Hepatocyte (in vitro differentiated cells): ENCODE measurements around the gene PAQR5. TPM values are rescaled to one million over a fixed set of nuclear protein-coding genes. Genes with fewer than 3 reads are reported as not detected.

Experiments
- DNase-seq: peaks from one replicate; pipeline ENCODE4 v3.0.0-alpha.2; 2016; ENCODE audit warnings: low spot score
- H2AFZ ChIP-seq: fragments of 200-600 bp; sonication (generic); 2 replicates; pipeline ENCODE4 v1.6.0; 2016; ENCODE audit warnings: antibody characterized with exemption, mild to moderate bottlenecking
- H3K27ac ChIP-seq: fragments of 200-600 bp; sonication (generic); 2 replicates; pipeline ENCODE4 v1.5.1; 2016; ENCODE audit warnings: mild to moderate bottlenecking
- H3K27me3 ChIP-seq: fragments of 200-600 bp; sonication (generic); 2 replicates; pipeline ENCODE4 v1.6.1; 2016
- H3K36me3 ChIP-seq: fragments of 200-600 bp; sonication (generic); replicated peaks from 2 replicates; pipeline ENCODE4 v1.5.1; 2016; ENCODE audit warnings: low read depth; ENCODE audit not compliant: insufficient read depth
- H3K4me1 ChIP-seq: fragments of 200-600 bp; sonication (generic); 2 replicates; pipeline ENCODE4 v1.5.1; 2016; ENCODE audit warnings: mild to moderate bottlenecking, moderate library complexity; ENCODE audit not compliant: insufficient read depth
- H3K4me2 ChIP-seq: fragments of 200-600 bp; sonication (generic); 2 replicates; pipeline ENCODE4 v1.6.0; 2016
- H3K4me3 ChIP-seq: fragments of 200-600 bp; sonication (generic); 2 replicates; pipeline ENCODE4 v1.5.1; 2016; ENCODE audit warnings: mild to moderate bottlenecking
- H3K79me2 ChIP-seq: fragments of 200-600 bp; sonication (generic); 2 replicates; pipeline ENCODE4 v1.6.0; 2017; ENCODE audit warnings: mild to moderate bottlenecking
- H3K9me2 ChIP-seq: fragments of 200-600 bp; sonication (generic); replicated peaks from 2 replicates; pipeline ENCODE4 v1.6.0; 2017; ENCODE audit warnings: mild to moderate bottlenecking; ENCODE audit not compliant: insufficient read depth
- H3K9me3 ChIP-seq: fragments of 200-600 bp; sonication (generic); 2 replicates; pipeline ENCODE4 v1.5.1; 2016; ENCODE audit warnings: low read depth, mild to moderate bottlenecking
- H4K20me1 ChIP-seq: fragments of 200-600 bp; sonication (generic); 2 replicates; pipeline ENCODE4 v1.6.0; 2016; ENCODE audit warnings: mild to moderate bottlenecking; ENCODE audit not compliant: insufficient read depth, poor library complexity, severe bottlenecking
- EZH2 ChIP-seq: fragments of 200-600 bp; sonication (generic); IDR thresholded peaks from 2 replicates; pipeline ENCODE4 v1.6.1; 2016; ENCODE audit warnings: antibody characterized with exemption, mild to moderate bottlenecking, borderline replicate concordance
- EZH2phosphoT487 ChIP-seq: fragments of 200-600 bp; sonication (generic); IDR thresholded peaks from one replicate; pipeline ENCODE4 v1.6.1; 2018; ENCODE audit warnings: antibody characterized with exemption, mild to moderate bottlenecking, low read depth, moderate library complexity; ENCODE audit not compliant: unreplicated experiment, severe bottlenecking
- WGBS: methylation state at CpG from one replicate; pipeline ENCODE4 v1.1.6; 2016; ENCODE audit warnings: low lambda C conversion rate; ENCODE audit errors: missing lambda C conversion rate; 5-methylcytosine and 5-hydroxymethylcytosine counted together
- polyA plus RNA-seq: library from polyadenylated mRNA; unstranded; fragments of >200 nt; fragmentation: Nextera tagmentation; extraction: Ambion mirVana; gene quantifications from 2 replicates; pipeline ENCODE4 v1.2.1, GENCODE V29; 2016
- total RNA-seq: library from RNA; depleted of rRNA; stranded (reverse); fragments of >200 nt; gene quantifications from 2 replicates; pipeline ENCODE4 v1.2.3, GENCODE V29; 2014
- TF ChIP-seq, protein P1 (sequence below): fragments of 200-600 bp; sonication (generic); IDR thresholded peaks from 2 replicates; pipeline ENCODE4 v1.5.1; 2016; ENCODE audit warnings: antibody characterized with exemption, mild to moderate bottlenecking; ENCODE audit not compliant: poor library complexity

Gene PAQR5
- total and polyA plus RNA-seq, 2 experiments from 2014 or later = 2.1 to 2.8 TPM

DNA sequence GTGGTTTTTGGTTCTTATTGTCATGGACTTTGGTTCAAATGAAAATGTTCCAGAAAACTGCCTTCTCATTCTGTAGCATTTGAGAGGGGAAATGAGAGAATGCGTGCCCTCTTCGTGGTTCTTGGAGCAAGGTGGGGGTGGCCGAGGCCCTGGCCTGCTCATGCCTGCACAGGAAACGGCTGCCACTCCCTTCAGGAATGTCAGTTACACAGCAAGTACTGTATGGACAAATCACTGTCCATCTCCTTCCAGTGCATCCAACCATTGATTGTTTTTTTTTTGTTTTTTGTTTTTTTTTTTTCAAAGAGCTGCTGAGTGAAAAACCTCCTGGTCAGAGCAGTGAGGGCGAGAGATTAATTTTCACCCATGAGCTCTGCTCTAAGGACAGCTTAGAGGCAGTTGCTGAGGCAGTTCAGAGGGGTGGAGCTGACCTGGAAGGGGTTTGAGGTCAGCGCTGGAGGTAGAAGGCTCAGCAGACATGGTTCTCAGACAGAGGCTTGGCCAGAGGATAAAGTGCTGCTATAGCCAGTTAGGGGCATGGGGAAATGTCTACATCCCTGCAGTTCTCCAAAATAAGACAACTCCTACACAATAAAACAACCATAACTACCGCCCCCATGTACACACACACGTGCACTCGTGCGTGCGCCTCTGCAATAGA lies 95.2 kb downstream of the PAQR5 start:
- 84% methylated on average over 11 of the region's 11 CpGs for WGBS
- Histone ChIP-seq H2AFZ (no peak overlapping the region), H3K27me3 (no peaks in the 10 kb centered on the region), H3K36me3 (no peaks in the 10 kb centered on the region), H3K4me2 (peak overlapping the region; percentile 49), H4K20me1 (no peaks in the 10 kb centered on the region), H3K27ac (no peak overlapping the region), H3K9me2 (no peaks in the 10 kb centered on the region), H3K4me1 (peaks cover 6% of the 10 kb centered on the region), H3K4me3 (no peak overlapping the region), H3K79me2 (no peaks in the 10 kb centered on the region), H3K9me3 (no peaks in the 10 kb centered on the region)
- TF ChIP-seq EZH2phosphoT487 (no peak), EZH2 (no peak)
- TF ChIP-seq, protein P1, sequence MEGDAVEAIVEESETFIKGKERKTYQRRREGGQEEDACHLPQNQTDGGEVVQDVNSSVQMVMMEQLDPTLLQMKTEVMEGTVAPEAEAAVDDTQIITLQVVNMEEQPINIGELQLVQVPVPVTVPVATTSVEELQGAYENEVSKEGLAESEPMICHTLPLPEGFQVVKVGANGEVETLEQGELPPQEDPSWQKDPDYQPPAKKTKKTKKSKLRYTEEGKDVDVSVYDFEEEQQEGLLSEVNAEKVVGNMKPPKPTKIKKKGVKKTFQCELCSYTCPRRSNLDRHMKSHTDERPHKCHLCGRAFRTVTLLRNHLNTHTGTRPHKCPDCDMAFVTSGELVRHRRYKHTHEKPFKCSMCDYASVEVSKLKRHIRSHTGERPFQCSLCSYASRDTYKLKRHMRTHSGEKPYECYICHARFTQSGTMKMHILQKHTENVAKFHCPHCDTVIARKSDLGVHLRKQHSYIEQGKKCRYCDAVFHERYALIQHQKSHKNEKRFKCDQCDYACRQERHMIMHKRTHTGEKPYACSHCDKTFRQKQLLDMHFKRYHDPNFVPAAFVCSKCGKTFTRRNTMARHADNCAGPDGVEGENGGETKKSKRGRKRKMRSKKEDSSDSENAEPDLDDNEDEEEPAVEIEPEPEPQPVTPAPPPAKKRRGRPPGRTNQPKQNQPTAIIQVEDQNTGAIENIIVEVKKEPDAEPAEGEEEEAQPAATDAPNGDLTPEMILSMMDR = no peak
- no peak for DNase-seq

GRCh38 chr15:69394556-69395282 lies 96.0 kb downstream of the PAQR5 start:
- no peaks in the 10 kb centered on the region for H3K79me2 ChIP-seq
- no peaks in the 10 kb centered on the region for H3K27me3 ChIP-seq
- peak; percentile 87 for DNase-seq
- WGBS = 29% methylated on average over 34 of the region's 36 CpGs
- H3K4me1 ChIP-seq = peaks cover 6% of the 10 kb centered on the region
- H3K9me3 ChIP-seq = no peaks in the 10 kb centered on the region
- H3K36me3 ChIP-seq = no peaks in the 10 kb centered on the region
- no peak overlapping the region for H2AFZ ChIP-seq
- no peaks in the 10 kb centered on the region for H3K9me2 ChIP-seq
- no peak overlapping the region for H3K4me3 ChIP-seq
- no peaks in the 10 kb centered on the region for H4K20me1 ChIP-seq
- H3K4me2 ChIP-seq = peak overlapping the region; percentile 49
- H3K27ac ChIP-seq = no peak overlapping the region
- TF ChIP-seq, protein P1 = peak; percentile 94
- TF ChIP-seq EZH2phosphoT487 = no peak

DNA sequence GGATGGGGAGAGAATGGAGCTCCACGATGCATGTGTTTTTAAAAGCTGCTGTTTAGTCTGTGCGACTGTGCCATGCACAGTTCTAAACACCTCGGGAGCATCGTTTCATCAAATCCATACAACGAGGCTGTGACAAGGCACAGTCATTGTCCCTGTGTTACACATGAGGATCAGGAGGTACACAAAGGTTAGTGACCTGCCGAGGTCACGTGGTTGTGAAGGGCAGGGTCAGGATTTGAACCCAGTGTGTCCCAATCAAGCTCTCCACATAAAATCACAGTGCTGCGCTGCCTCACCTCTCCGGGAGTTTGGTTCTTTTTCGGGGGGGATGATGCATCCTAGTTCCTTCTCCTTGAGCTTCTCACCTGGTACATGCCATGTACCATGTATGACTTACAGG lies 96.7 kb downstream of the PAQR5 start:
- Histone ChIP-seq H3K27me3 (no peaks in the 10 kb centered on the region), H3K9me2 (no peaks in the 10 kb centered on the region), H3K9me3 (no peaks in the 10 kb centered on the region), H4K20me1 (no peaks in the 10 kb centered on the region), H3K4me1 (peaks cover 6% of the 10 kb centered on the region), H2AFZ (no peak overlapping the region), H3K79me2 (no peaks in the 10 kb centered on the region), H3K27ac (no peak overlapping the region), H3K4me3 (no peak overlapping the region), H3K36me3 (no peaks in the 10 kb centered on the region), H3K4me2 (no peak overlapping the region)
- TF ChIP-seq EZH2 (no peak), EZH2phosphoT487 (no peak)
- TF ChIP-seq, protein P1 = no peak
- WGBS = 92% methylated on average over 10 of the region's 10 CpGs
- DNase-seq = no peak
